ENCODE results near the gene MGLL.

The MGLL gene

DNA sequence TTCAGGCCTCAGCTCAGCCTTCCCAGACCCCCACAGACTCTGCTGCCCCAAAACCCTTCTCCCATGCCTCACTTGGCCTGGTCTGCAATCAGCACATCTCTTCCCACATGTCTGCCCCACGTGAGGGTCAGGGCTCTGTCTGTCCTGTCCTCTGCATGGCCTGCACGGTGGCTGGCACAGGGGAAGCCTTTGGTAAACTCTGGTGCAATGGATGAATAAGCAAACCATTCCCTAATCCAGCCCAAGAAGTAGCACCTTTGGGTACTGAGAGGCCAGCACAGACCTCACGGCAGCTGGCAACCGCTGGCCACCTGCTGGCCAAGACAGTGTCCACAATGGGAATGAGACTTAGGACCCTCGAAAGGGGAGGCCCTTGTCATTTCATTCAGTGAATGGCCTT lies 121.9 kb downstream of the MGLL start:
- H3K27ac ChIP-seq = no peak overlapping the region
- no peak for TF ChIP-seq ZFX (IDR thresholded peaks at IDR 0.05; ENCODE audit: borderline replicate concordance)
- TF ChIP-seq, protein P1, sequence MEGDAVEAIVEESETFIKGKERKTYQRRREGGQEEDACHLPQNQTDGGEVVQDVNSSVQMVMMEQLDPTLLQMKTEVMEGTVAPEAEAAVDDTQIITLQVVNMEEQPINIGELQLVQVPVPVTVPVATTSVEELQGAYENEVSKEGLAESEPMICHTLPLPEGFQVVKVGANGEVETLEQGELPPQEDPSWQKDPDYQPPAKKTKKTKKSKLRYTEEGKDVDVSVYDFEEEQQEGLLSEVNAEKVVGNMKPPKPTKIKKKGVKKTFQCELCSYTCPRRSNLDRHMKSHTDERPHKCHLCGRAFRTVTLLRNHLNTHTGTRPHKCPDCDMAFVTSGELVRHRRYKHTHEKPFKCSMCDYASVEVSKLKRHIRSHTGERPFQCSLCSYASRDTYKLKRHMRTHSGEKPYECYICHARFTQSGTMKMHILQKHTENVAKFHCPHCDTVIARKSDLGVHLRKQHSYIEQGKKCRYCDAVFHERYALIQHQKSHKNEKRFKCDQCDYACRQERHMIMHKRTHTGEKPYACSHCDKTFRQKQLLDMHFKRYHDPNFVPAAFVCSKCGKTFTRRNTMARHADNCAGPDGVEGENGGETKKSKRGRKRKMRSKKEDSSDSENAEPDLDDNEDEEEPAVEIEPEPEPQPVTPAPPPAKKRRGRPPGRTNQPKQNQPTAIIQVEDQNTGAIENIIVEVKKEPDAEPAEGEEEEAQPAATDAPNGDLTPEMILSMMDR (IDR thresholded peaks at IDR 0.05) = no peak

DNA sequence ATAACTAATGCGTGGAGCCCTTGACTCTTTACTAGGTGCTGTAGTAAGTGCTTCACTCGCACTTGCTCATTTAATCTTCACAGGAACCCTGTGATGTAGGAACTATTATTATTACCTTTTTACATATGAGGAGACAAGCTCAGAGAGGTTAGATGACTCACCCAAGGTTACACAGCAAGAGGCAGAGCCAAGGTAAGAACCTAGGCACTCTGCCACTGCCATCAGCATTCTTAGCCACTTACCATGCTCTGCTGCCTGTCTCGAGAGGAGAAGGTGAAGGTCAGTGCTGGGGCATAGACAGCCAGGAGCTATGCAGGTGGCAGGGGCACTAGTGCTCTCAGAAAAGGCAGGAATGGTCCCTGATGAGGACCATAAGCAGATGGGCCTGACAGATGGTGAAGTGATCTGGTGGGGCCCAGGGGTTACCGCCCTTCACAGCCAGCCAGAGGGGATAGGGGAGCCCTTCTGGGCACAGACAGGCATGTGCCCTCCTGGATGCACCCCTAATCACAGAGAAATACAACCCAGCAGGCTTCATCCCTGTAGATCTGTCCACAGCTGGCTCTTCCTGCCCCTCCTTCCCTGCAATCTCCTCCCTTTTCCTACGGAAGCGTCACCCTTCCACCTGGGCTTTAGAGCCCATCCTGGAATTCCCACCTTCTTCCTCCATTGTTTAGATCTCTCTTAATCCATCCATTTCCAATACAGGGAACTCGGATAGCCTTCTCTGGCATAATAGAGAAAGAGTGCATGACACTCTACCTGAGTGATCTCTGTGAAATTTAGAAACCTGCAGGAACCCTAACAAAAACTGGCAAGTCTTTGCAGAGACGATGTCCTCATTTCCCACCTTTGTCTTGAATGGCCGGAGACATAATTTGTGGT lies 122.7 kb downstream of the MGLL start:
- no peak for TF ChIP-seq ZFX (IDR thresholded peaks at IDR 0.05; ENCODE audit: borderline replicate concordance)
- TF ChIP-seq, protein P1 (IDR thresholded peaks at IDR 0.05) = no peak
- H3K27ac ChIP-seq = no peak overlapping the region

DNA sequence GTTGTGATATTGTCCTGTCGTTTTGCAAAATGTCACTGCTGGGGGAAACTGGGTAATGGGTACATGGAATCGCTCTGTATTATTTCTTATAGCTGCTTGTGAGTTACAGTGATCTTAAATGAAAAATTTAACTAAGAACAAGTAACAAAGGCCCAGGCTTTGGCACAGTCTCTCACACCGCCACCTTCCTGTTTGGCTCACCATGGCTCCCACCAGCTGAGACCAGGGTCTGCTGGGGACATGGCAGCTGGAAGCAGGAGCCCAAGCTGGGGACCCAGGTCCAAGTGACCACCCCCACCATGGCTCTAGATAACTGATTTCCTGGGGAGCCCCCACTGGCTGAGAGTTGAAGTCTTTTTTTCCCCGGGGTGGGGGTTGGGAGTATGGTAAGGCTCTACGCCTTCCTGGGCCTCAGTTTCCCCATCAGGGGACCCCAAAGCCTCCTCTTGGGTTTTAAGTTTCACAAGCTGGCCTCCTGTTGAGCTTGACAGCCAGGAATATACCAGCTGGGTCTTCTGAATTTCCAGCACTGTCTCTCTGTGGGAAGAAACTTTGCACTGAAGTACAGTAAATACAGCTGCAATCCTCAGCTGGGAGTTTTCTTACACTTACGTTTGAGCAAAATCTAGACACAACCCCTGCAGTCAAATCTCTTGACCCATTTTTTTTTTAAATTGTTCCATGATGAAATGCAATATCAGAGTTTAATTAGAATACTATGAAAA lies 123.5 kb downstream of the MGLL start:
- no peak overlapping the region for H3K27ac ChIP-seq
- TF ChIP-seq, protein P1 (IDR thresholded peaks at IDR 0.05) = no peak
- no peak for TF ChIP-seq ZFX (IDR thresholded peaks at IDR 0.05; ENCODE audit: borderline replicate concordance)

DNA sequence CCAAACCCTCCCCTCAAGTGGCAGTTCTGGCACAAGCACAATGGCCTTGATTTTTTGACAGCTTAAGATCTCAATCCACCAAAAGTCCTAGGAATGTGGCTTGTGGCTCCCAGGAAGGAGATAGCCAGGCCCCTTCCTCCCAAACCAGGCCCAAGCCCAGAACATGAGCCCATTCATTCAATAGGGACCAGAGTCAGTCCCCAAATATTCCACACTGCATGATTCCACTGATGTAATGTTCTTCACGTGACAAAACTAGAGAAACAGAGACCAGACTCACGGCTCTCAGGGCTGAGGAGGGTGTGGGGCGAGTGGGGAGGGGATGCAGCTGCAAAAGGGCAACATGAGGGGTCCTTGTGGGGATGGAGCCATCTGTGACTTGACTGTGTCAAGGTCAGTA lies 124.0 kb downstream of the MGLL start:
- TF ChIP-seq ZFX (IDR thresholded peaks at IDR 0.05; ENCODE audit: borderline replicate concordance) = no peak
- TF ChIP-seq, protein P1 (IDR thresholded peaks at IDR 0.05) = no peak
- H3K27ac ChIP-seq = no peak overlapping the region

DNA sequence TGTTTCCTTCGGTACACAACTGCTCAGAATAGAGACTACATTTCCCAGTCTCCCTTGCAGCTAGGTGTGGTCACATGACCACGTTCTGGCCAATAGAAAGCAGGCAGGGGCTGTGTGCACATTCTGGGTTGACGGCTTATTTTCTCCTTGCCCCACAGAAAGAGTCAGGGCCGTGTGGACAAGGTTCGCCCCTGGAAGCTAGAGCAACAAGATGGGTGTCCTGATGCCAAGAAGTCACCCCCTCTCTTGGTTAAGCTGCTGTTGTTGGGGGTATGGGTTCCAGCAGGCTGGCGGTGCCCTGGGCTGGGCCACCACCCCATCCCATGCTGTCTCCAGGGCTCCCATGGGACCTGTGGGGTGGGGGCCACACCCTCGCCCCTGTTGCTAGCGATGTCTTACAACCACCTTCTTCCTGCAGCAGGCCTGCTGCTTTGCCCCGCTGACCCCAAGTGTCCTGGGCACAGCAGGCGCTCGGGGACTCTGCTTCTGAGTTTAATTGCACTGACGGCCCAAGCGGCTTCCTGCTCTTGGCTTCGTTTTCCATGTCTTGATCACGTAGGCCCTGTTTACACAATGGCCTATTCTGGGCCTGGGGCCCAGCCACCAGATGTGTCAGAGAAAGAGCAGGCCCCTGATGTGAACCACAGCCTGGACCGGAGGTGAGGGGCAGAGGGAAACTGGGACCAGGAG lies 124.6 kb downstream of the MGLL start:
- no peak overlapping the region for H3K27ac ChIP-seq
- no peak for TF ChIP-seq ZFX (IDR thresholded peaks at IDR 0.05; ENCODE audit: borderline replicate concordance)
- TF ChIP-seq, protein P1 (IDR thresholded peaks at IDR 0.05) = no peak

DNA sequence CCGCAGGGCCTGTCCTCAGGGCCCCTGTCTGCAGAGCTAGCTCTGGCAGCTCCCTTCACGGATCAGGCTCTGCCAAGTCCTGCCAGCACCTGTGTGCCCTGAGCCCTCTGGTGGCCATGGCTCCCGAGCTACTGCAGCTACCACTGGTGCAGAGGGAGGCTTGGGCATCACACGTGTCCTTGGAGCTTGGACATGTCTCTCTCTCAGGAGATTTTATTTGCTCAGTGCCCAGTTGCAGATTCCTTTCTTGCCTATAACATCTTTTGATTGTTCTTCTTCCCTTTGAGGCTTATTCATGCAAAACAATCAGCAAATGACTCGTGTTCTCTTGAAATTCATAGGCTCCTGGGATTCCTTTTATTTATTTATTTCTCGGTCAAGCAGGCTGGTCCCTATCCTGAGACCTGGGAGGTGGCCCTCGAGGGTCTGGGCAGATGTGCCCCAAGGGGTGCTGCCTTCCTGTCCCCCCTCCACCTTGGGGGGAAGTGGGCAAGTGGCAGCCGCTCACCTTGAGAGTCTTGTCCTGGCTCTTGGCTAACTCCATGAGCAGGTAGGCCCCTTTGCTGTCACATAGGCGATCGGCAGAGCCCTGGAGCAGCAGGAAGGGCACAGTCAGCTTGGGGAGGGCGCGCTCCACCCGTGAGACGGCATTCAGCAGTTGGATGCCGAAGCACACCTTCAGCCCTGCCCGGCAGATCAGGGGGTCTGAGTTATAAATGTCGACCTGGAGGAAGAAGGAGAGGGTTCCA lies 127.7 kb downstream of the MGLL start:
- TF ChIP-seq, protein P1 (IDR thresholded peaks at IDR 0.05) = peak; percentile 70
- TF ChIP-seq ZFX (IDR thresholded peaks at IDR 0.05; ENCODE audit: borderline replicate concordance) = no peak
- H3K27ac ChIP-seq = no peak overlapping the region

All from 22Rv1 (cell line).